GM12872 (cell line): ENCODE data around the gene MIOS.

Experiments used
- CTCF ChIP-seq: IDR thresholded peaks from 3 replicates; pipeline ENCODE4 v1.5.1; 2011; ENCODE audit warnings: low read depth, mild to moderate bottlenecking, low read length, moderate library complexity; ENCODE audit not compliant: insufficient read depth

Gene MIOS

GRCh38 chr7:7554021-7554432, 12.7 kb upstream of the MIOS start:
- TF ChIP-seq CTCF, result no peak

DNA sequence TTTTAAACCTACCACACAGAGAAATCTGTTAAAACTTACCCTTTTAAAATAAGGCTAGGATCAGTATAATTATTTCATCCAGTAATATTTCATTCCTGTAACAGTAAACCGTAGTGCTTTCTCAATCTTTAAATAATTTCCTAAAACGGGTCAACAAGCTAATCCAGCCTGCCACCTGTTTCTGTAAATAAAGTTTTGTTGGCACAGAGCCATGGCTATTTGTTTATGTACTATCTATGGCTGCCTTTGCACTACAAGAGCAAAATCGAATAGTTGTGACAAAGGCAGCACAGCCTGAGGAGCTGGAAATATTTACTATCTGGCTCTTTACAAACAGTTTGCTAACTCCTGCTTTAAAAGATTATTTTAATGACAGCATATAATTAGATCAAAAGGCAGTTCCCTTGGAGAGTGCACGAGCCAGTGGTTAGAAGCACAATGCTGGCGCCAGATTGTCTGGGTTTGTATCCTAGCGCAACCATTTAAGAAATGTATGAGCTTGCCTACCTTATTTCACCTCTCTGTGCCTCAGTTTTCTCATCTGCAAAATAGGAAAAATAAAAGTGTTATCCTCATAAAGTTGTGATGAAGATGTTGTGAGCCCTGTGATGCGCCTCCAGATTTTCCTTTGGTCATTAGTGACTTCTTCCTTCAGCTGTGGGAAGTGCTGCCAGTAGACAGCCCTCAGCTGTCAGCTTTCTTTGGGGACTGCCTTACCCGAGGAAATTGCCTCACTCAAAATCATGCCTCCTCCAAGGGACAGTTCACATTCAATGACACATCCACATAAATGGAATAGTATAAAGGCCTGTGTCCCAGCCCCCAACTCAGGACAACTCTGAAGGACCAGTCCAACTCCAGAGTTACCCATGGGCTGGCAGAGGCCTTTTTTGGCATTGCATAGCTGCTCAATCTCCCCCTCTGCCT, 11.8 kb upstream of the MIOS start:
- TF ChIP-seq CTCF, result no peak

DNA sequence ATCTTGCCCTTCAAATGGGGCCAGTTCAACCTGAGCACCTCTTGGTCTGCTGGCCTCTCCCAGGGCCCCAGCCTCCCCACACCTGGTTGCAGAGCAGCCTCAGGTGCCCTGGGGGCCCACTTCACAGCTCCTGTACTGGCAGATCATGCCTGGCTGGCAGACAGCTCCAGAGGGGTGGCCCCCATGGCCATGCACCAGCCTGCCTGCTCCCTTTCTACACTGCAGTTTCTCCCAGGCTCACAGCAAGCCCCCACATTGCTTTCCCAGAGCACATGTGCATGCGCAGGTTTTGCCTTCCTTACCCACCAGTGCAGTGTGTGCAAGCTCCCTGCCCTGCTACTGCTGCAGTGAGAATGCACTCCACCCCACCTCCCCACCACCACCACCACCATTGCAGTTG, 9.8 kb upstream of the MIOS start:
- TF ChIP-seq CTCF, result no peak

DNA sequence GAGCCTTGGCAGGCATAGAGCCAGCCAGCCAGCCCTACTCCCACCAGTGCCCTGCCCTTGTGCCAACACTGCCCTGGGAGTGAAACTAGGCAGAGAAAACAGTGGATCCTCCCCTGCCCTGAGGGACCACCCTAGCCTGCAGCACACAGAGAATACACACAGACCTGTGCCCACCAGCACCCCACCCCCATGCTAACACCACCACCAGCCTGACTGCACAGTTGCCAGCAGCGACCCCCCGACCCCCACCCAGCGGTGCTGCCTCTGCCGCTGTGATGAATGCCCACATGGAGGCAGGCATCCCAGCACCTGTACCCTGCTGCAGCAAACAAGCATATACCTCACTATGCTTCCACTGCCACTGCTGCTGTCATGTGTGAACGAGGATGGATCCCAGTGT, 9.4 kb upstream of the MIOS start:
- no peak for TF ChIP-seq CTCF

GRCh38 chr7:7562736-7563135, 3.9 kb upstream of the MIOS start:
- no peak for TF ChIP-seq CTCF

GRCh38 chr7:7563269-7563668, 3.4 kb upstream of the MIOS start:
- no peak for TF ChIP-seq CTCF

DNA sequence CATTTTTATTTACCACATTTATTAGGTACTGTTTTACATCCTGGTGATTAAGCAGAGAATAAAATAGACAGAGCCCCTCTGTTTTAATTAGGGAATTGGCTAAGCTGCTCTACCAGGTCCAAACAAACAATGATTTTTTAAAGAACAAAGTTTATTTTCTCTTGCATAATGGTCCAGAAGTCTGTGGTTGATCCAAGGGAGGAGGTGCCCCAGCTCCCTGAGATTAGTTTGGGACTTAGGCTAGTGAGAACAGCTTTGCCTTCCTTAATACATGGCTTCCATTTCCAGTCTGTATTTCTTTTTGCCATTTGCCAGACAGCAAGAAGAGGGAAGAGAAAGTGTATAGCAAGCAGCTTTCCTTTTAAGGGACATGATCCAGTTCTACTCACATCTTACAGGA, 2.9 kb upstream of the MIOS start:
- no peak for TF ChIP-seq CTCF
